ENCODE data around the gene GSTA1. TPM values are rescaled to one million over a fixed set of nuclear protein-coding genes. Genes with fewer than 3 reads are reported as not detected.
"Not testable (repeated sequence)": the region's sequence is repeated elsewhere in the genome, so short reads cannot be mapped to it uniquely, and the experiment has no call there.

Gene GSTA1
- polyA plus RNA-seq, 3 donors, result not detected

DNA sequence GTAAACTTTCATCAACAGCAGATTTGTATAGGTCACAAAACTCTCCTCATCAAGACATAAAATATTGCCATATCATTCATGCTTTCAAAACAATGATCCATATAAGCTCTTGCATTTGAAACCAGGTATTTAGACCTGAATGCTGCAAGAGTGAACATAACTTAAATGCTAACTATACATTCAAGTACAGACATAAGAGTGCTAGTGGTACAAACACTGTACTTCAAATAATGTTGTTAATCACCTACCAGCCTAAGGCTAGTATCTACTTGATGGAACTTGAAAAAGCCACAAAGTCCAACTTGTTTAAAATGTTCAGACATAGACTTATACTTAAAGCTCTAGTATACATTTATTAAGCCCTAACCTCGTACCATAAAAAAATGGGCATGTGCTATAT lies 24.4 kb downstream of the GSTA1 start:
- no peaks in the 10 kb centered on the region for H3K4me1 Mint-ChIP-seq
- intact Hi-C loops (cut with micrococcal nuclease), result no loop called here
- peaks cover 2 to 11% (median 6%) of the 10 kb centered on the region in 7 donors for H3K9me3 Mint-ChIP-seq
- no peaks in the 10 kb centered on the region for H3K4me1 ChIP-seq (ENCODE audit: control insufficient read depth in 1 of 2, insufficient read depth in 2 of 2, low read length in 2 of 2)
- H3K9me3 ChIP-seq (replicated peaks in 1 of 2; ENCODE audit: control insufficient read depth in 1 of 2, insufficient read depth in 1 of 2, low read length in 2 of 2), result peaks cover 0 to 2% of the 10 kb centered on the region in 2 donors
- no peak overlapping the region for H3K27ac ChIP-seq (ENCODE audit: low read depth in 1 of 2, low read length in 2 of 2)
- no peak for DNase-seq
- TF ChIP-seq, protein P1, sequence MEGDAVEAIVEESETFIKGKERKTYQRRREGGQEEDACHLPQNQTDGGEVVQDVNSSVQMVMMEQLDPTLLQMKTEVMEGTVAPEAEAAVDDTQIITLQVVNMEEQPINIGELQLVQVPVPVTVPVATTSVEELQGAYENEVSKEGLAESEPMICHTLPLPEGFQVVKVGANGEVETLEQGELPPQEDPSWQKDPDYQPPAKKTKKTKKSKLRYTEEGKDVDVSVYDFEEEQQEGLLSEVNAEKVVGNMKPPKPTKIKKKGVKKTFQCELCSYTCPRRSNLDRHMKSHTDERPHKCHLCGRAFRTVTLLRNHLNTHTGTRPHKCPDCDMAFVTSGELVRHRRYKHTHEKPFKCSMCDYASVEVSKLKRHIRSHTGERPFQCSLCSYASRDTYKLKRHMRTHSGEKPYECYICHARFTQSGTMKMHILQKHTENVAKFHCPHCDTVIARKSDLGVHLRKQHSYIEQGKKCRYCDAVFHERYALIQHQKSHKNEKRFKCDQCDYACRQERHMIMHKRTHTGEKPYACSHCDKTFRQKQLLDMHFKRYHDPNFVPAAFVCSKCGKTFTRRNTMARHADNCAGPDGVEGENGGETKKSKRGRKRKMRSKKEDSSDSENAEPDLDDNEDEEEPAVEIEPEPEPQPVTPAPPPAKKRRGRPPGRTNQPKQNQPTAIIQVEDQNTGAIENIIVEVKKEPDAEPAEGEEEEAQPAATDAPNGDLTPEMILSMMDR (IDR thresholded peaks at IDR 0.05), result no peak
- no peak overlapping the region for H3K9ac ChIP-seq (ENCODE audit: insufficient read depth, low read length, poor library complexity, severe bottlenecking)
- H2AFZ ChIP-seq (ENCODE audit: insufficient read depth, low read depth, low read length, poor library complexity, severe bottlenecking), result no peak overlapping the region
- 80% methylated on average over 1 of the region's 1 CpG for WGBS (ENCODE audit: insufficient coverage)
- peaks cover 0 to 2% (median 0%) of the 10 kb centered on the region in 3 donors for H3K27me3 Mint-ChIP-seq (ENCODE audit: low read depth in 3 of 3)
- no peak overlapping the region for H3K27ac Mint-ChIP-seq
- no peaks in the 10 kb centered on the region for H4K20me1 ChIP-seq (ENCODE audit: insufficient read depth, low read length)
- H3K4me3 ChIP-seq (replicated peaks in 1 of 3; ENCODE audit: low read depth in 2 of 3, low read length in 3 of 3), result no peak overlapping the region
- no peak overlapping the region for H3K4me3 Mint-ChIP-seq
- H3K79me2 ChIP-seq (ENCODE audit: insufficient read depth, low read length), result no peaks in the 10 kb centered on the region
- no peak overlapping the region for H3K4me2 ChIP-seq (replicated peaks; ENCODE audit: extremely low read depth, low read length, poor library complexity, severe bottlenecking)
- H3K36me3 ChIP-seq (replicated peaks in 1 of 2; ENCODE audit: control insufficient read depth in 1 of 2, insufficient read depth in 2 of 2, low read length in 2 of 2), result no peaks in the 10 kb centered on the region
- H3K36me3 Mint-ChIP-seq, result no peaks in the 10 kb centered on the region
- no peaks in the 10 kb centered on the region for H3K27me3 ChIP-seq (ENCODE audit: control insufficient read depth in 2 of 2, insufficient read depth in 2 of 2, low read length in 2 of 2)

DNA sequence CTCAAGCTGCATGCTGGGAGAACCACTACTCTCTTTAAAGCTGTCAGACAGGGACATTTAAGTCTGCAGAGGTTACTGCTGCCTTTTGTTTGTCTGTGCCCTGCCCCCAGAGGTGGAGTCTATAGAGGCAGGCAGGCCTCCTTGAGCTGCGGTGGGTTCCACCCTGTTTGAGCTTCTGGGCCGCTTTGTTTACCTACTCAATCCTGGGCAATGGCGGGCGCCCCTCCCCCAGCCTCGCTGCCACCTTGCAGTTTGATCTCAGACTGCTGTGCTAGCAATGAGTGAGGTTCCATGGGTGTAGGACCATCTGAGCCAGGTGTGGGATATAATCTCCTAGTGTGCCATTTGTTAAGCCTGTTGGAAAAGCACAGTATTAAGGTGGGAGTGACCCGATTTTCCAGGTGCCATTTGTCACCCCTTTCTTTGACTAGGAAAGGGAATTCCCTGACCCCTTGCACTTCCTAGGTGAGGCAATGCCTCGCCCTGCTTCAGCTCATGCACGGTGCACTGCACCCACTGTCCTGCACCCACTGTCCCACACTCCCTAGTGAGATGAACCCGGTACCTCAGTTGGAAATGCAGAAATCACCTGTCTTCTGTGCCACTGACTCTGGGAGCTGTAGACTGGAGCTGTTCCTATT lies 26.8 kb downstream of the GSTA1 start:
- H2AFZ ChIP-seq (ENCODE audit: insufficient read depth, low read depth, low read length, poor library complexity, severe bottlenecking); H3K79me2 ChIP-seq (ENCODE audit: insufficient read depth, low read length); H3K4me1 Mint-ChIP-seq; H3K4me1 ChIP-seq (ENCODE audit: control insufficient read depth in 1 of 2, insufficient read depth in 2 of 2, low read length in 2 of 2); H3K9me3 ChIP-seq (replicated peaks in 1 of 2; ENCODE audit: control insufficient read depth in 1 of 2, insufficient read depth in 1 of 2, low read length in 2 of 2); H3K4me2 ChIP-seq (replicated peaks; ENCODE audit: extremely low read depth, low read length, poor library complexity, severe bottlenecking); H4K20me1 ChIP-seq (ENCODE audit: insufficient read depth, low read length); H3K4me3 Mint-ChIP-seq; H3K9ac ChIP-seq (ENCODE audit: insufficient read depth, low read length, poor library complexity, severe bottlenecking); H3K36me3 ChIP-seq (replicated peaks in 1 of 2; ENCODE audit: control insufficient read depth in 1 of 2, insufficient read depth in 2 of 2, low read length in 2 of 2); H3K9me3 Mint-ChIP-seq; H3K27ac Mint-ChIP-seq; H3K27me3 Mint-ChIP-seq (ENCODE audit: low read depth in 3 of 3); DNase-seq; H3K4me3 ChIP-seq (replicated peaks in 1 of 3; ENCODE audit: low read depth in 2 of 3, low read length in 3 of 3); H3K27ac ChIP-seq (ENCODE audit: low read depth in 1 of 2, low read length in 2 of 2); intact Hi-C loops (cut with micrococcal nuclease); H3K36me3 Mint-ChIP-seq; H3K27me3 ChIP-seq (ENCODE audit: control insufficient read depth in 2 of 2, insufficient read depth in 2 of 2, low read length in 2 of 2): not testable (repeated sequence)
- 90% methylated on average over 6 of the region's 9 CpGs for WGBS (ENCODE audit: insufficient coverage)

DNA sequence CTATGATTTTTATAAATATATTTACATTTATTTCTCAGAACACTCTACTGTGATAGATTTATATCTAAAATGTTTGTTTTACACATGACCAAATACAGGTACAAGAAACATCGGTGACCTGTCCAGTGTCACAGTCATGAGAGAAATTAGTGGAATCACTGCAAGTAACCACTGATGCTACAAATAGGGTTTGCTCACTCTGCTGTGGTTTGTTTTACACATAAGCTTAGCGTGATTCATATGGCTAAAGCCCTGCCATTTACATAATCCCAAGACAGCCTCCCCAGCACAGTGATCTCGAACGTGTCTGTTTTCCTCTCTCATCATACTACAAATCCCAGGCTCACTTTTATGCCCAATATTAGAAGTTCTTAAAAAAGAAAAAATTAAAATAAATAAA lies 34.2 kb downstream of the GSTA1 start:
- H3K9me3 ChIP-seq (replicated peaks in 1 of 2; ENCODE audit: control insufficient read depth in 1 of 2, insufficient read depth in 1 of 2, low read length in 2 of 2); H3K36me3 Mint-ChIP-seq; H3K9me3 Mint-ChIP-seq; H3K4me1 ChIP-seq (ENCODE audit: control insufficient read depth in 1 of 2, insufficient read depth in 2 of 2, low read length in 2 of 2); H3K4me2 ChIP-seq (replicated peaks; ENCODE audit: extremely low read depth, low read length, poor library complexity, severe bottlenecking); H3K79me2 ChIP-seq (ENCODE audit: insufficient read depth, low read length); DNase-seq; H2AFZ ChIP-seq (ENCODE audit: insufficient read depth, low read depth, low read length, poor library complexity, severe bottlenecking); H3K27ac ChIP-seq (ENCODE audit: low read depth in 1 of 2, low read length in 2 of 2); H3K27me3 Mint-ChIP-seq (ENCODE audit: low read depth in 3 of 3); H3K27ac Mint-ChIP-seq; H3K9ac ChIP-seq (ENCODE audit: insufficient read depth, low read length, poor library complexity, severe bottlenecking); H3K4me3 ChIP-seq (replicated peaks in 1 of 3; ENCODE audit: low read depth in 2 of 3, low read length in 3 of 3); H3K36me3 ChIP-seq (replicated peaks in 1 of 2; ENCODE audit: control insufficient read depth in 1 of 2, insufficient read depth in 2 of 2, low read length in 2 of 2); H3K4me3 Mint-ChIP-seq; intact Hi-C loops (cut with micrococcal nuclease); H3K27me3 ChIP-seq (ENCODE audit: control insufficient read depth in 2 of 2, insufficient read depth in 2 of 2, low read length in 2 of 2); H3K4me1 Mint-ChIP-seq; H4K20me1 ChIP-seq (ENCODE audit: insufficient read depth, low read length): not testable (repeated sequence)
- no CpG with 5 or more reads among the region's 4 CpGs for WGBS (ENCODE audit: insufficient coverage)

DNA sequence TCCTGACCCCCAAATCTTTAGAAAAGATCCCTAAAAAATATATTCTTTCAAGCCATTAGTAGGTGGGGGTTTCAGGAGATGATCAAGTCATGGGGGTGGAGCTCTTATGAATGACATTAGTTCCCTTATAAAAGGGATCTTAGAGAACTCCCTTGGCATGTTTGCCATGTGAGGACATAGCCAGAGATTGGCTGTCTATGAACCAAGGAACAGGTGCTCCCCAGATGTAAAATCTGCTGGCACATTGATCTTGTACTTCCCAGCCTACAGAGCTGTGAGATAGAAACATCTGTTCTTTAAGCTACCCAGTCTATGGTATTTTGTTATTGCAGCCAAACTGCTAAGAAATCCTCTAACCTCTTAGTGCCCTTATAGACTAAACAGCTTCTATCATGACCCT lies 36.0 kb downstream of the GSTA1 start:
- H3K27me3 Mint-ChIP-seq (ENCODE audit: low read depth in 3 of 3); H3K4me1 ChIP-seq (ENCODE audit: control insufficient read depth in 1 of 2, insufficient read depth in 2 of 2, low read length in 2 of 2); H3K36me3 ChIP-seq (replicated peaks in 1 of 2; ENCODE audit: control insufficient read depth in 1 of 2, insufficient read depth in 2 of 2, low read length in 2 of 2); H3K27ac ChIP-seq (ENCODE audit: low read depth in 1 of 2, low read length in 2 of 2); H3K79me2 ChIP-seq (ENCODE audit: insufficient read depth, low read length); DNase-seq; H3K4me1 Mint-ChIP-seq; H3K4me2 ChIP-seq (replicated peaks; ENCODE audit: extremely low read depth, low read length, poor library complexity, severe bottlenecking); H2AFZ ChIP-seq (ENCODE audit: insufficient read depth, low read depth, low read length, poor library complexity, severe bottlenecking); intact Hi-C loops (cut with micrococcal nuclease); H3K9me3 ChIP-seq (replicated peaks in 1 of 2; ENCODE audit: control insufficient read depth in 1 of 2, insufficient read depth in 1 of 2, low read length in 2 of 2); H4K20me1 ChIP-seq (ENCODE audit: insufficient read depth, low read length); H3K4me3 ChIP-seq (replicated peaks in 1 of 3; ENCODE audit: low read depth in 2 of 3, low read length in 3 of 3); H3K27ac Mint-ChIP-seq; H3K4me3 Mint-ChIP-seq; H3K36me3 Mint-ChIP-seq; H3K27me3 ChIP-seq (ENCODE audit: control insufficient read depth in 2 of 2, insufficient read depth in 2 of 2, low read length in 2 of 2); H3K9ac ChIP-seq (ENCODE audit: insufficient read depth, low read length, poor library complexity, severe bottlenecking); H3K9me3 Mint-ChIP-seq: not testable (repeated sequence)
